HG03342 (cell line): Measurements from ENCODE around the gene GIT2.

Experiments used
- ATAC-seq: cut with Tn5 transposase; IDR thresholded peaks from one replicate; pipeline ENCODE4 v1.9.1; 2021; ENCODE audit warnings: mild to moderate bottlenecking, moderate library complexity; ENCODE audit not compliant: unreplicated experiment

GIT2 gene

GRCh38 chr12:109983432-109984142 lies 12.6 kb downstream of the GIT2 start:
- no peak for ATAC-seq

- no peak for ATAC-seq
Observed at GRCh38 chr12:109982210-109982609, 14.0 kb downstream of the GIT2 start.

GRCh38 chr12:109981311-109981710 lies 14.9 kb downstream of the GIT2 start:
- ATAC-seq: no peak

- no peak for ATAC-seq
Observed at GRCh38 chr12:109972821-109973220, 23.3 kb downstream of the GIT2 start.

DNA sequence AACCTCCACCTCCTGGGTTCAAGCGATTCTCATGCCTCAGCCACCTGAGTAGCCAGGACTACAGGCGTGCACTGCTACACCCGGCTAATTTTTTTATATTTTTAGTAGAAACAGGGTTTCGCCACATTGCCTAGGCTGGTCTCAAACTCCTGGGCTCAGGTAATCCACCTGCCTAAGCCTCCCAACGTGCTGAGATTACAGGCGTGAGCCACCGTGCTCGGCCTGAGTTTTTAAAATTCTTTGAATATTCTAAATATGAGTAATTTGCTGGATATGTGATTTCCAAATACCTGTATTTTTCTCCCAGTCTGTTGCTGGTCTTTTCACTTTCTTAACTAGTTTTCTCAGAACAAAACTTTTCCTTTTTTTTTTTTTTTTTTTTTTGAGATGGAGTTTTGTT lies 27.4 kb downstream of the GIT2 start:
- ATAC-seq: no peak

- ATAC-seq: no peak
Observed at GRCh38 chr12:109968032-109968420, 28.1 kb downstream of the GIT2 start.

- no peak for ATAC-seq
Observed at GRCh38 chr12:109967383-109968031, 28.7 kb downstream of the GIT2 start.

GRCh38 chr12:109966546-109966945 lies 29.6 kb downstream of the GIT2 start:
- ATAC-seq: no peak

DNA sequence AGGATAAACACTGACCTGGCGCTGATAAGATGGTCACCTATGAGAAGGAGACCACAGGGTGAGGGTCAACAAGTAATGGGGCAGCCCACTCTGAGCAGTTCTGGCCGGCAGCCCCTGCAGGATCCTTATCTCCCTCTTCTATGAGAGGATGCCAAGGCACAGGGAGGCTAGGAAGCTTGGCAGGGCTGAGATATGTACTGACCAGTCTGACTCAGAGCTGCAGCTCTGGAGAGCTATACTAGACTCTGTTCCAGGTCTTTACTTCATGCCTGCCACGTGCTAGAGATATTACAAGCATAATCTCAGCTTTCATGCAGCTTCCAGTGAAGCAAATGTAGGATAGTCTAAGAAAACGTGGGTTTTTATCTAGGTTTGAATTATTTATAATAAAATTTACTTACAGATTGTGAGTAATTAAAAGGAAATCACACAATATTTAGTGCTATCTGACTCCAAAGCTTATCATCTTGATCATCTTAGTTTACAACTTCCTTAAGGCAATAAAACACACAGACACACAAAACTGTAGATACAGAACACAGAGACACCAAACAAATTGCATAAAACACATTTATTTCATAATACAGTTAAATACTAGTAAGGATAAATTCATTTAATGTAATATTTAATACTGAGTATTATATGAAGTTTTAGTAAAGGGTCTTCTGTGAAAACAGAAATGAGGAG lies 32.3 kb downstream of the GIT2 start:
- ATAC-seq: no peak

DNA sequence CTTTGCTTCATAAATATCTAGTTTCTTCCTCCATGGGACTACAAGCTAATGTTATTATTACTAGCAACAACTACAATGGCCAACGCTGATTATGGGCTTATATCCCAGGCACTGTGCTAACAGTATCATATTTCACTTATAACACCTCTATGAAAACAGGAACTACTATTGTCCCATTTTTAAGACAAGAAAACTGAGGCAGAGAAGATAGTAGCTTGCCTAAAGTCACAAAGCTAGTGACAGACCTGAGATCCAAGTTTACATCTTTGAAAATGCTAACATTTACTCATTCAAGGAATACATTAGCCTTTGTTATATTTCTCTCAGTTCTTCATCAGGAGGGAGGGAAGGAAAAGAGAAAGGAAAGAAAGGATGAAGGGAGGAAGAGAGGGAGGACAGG lies 32.8 kb downstream of the GIT2 start:
- ATAC-seq: no peak

GRCh38 chr12:109962398-109962797 lies 33.8 kb downstream of the GIT2 start:
- ATAC-seq: no peak

- no peak for ATAC-seq
Observed at GRCh38 chr12:109961612-109962011, 34.6 kb downstream of the GIT2 start.

DNA sequence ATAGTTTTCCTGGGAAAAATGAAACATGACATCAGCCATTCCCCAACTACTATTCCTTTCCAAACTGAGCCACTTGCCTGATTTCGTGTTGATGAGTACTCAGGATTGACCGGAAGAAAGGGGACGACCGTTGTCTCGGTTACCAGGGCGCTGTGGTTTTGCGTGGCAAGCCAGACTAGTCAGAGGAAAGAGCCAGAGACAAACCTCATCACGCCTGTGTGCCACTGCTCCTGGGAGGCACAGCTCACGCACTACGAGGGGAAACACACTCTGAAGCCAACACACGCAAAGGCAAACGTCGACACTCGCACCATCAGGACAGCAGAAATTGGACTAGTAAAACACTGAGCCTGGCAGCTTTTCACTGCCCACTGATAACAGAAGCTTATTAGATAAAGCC lies 35.0 kb downstream of the GIT2 start:
- ATAC-seq: no peak

DNA sequence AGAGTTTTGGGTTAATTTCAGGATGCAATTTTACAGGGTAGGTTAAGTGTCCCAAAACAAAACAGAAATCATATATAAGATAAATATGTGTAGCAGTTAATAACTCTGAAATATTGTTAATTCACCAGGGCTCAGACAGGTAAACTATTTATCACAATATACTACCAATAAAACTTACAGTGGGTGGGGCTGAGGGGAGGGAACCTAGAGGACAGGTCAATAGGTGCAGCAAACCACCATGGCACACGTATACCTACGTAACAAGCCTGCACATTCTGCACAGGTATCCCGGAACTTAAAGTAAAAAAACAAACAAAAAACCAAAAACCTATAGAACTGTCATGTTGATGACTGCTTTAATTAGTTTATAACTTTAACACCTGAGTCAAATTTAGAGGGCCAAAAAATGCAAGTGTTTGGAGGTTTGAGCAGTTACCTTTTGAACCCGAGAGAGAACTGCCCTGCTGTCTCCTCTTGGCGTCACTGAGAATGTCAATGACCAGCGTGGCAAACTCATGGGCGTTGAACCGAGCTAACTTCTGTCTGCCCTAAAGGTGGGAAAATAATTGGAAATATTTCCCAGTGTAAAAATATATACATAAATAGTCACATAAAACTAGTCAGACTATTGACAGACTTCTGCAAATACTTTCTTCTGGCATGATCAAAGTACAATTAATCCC lies 36.6 kb downstream of the GIT2 start:
- ATAC-seq: no peak

DNA sequence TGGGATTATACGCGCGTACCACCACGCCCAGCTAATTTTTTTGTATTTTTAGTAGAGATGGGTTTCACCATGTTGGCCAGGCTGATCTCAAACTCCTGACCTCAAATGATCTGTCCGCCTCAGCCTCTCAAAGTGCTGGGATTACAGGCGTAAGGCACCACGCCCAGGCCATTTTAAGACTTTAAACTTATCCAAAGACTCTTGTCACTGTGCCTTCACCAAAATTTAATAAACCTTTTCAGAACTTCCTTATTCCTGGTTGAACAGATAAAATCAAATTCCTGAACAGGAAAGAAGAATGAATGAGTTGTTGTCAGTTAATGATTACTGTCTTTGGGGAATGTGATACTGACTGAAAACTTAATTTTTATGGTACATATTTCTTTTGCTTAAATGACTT lies 37.8 kb downstream of the GIT2 start:
- no peak for ATAC-seq

- ATAC-seq: no peak
Observed at GRCh38 chr12:109953656-109954055, 42.5 kb downstream of the GIT2 start.

DNA sequence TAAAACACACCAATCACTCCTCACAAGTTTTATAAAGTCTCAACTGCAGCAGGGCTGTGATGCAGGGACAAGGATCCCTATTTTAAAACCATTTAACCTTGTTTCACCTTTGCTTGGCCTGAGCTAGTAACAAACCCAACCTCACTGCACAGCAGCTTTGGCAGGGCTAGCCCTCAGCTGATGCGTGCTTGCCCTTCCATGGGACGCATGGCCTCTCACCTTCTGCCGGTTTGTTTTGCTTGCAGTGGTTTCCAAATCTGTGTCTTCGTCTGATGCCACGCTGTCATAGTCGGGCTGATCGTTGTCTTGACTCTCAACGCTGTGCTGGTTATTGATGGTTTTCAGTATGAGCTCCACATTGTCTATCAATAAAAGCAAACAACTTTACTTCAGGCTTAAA lies 43.3 kb downstream of the GIT2 start:
- ATAC-seq: no peak

- no peak for ATAC-seq
Observed at GRCh38 chr12:109952160-109952858, 43.9 kb downstream of the GIT2 start.

- no peak for ATAC-seq
Observed at GRCh38 chr12:109951751-109952150, 44.4 kb downstream of the GIT2 start.

- no peak for ATAC-seq
Observed at GRCh38 chr12:109951136-109951535, 45.0 kb downstream of the GIT2 start.

DNA sequence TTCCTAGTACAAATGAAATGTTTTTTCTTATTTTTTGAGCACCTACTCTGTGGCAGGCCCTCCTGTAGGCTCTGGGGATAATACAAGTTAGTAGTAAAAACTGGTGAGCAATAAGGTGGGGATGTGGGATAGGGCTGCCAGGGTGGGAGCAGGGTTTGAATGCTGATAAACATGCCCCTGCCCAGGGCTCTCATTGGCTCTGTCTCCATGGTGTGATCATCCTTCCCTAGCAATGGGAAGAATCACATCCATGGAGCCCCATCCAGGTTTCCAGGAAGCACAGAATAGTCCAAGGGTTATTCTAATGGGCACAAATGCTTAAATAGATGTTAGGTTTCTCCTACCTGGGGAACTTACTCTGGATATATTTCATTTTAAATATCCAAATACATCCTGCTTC lies 45.5 kb downstream of the GIT2 start:
- no peak for ATAC-seq
